HG03103 (cell line): ENCODE results near the gene COG4.
A peak's percentile ranks its signal among the peaks of the same experiment; 100 is the strongest.
"Not testable (repeated sequence)": the region's sequence is repeated elsewhere in the genome, so short reads cannot be mapped to it uniquely, and the experiment has no call there.

Source experiments
- ATAC-seq: cut with Tn5 transposase; IDR thresholded peaks from one replicate; pipeline ENCODE4 v1.9.1; 2021; ENCODE audit warnings: low read depth; ENCODE audit not compliant: unreplicated experiment

The COG4 gene

DNA sequence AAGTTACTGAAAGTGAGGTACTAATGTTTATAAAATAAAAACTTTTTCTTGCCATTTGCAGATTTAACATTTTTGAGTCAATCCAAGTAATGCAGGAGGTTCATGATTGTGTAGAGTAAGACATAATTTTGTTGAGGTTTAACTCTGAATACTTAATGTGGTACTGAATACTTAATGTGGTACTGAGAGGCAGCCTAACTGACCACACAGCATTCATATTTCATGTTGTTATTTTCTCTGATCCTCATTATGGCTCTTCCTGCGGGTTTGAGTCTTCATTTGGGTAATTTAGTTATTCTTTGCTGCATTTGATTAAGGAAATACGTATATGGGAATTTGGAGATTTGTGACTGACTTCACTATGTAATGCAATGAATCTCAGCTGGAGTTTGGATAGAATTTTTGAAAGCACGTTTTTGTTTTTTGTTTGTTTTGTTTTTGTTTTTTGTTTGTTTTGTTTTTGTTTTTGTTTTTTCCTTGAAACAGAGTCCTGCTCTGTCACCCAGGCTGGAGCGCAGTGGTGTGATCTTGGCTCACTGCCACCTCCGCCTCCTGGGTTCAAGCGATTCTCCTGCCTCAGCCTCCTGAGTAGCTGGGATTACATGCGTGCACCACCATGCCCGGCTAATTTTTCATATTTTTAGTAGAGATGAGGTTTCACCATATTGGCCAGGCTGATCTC is 4.1 kb upstream of the COG4 start:
- no peak for ATAC-seq

GRCh38 chr16:70526403-70526802 is 3.0 kb upstream of the COG4 start:
- no peak for ATAC-seq

DNA sequence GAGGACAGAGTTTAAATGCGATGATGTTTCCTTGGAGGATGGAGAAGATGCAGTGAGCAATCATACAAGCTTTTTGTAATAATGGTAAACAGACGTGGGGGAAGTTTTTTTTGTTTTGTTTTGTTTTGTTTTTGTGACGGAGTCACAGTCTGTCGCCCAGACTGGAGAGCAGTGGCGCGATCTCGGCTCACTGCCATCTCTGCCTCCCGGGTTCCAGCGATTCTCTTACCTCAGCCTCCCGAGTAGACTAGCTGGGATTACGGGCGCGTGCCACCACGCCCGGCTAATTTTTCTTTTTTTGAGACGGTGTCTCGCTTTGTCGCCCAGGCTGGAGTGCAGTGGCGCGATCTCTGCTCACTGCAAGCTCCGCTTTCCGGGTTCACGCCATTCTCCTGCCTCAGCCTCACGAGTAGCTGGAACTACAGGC is 1.1 kb upstream of the COG4 start:
- ATAC-seq, result not testable (repeated sequence)

GRCh38 chr16:70523743-70524398 is 517 bp upstream of the COG4 start, which contains the start of gene SF3B3:
TSS of gene SF3B3 (plus strand) at chr16:70523816. CDS start at chr16:70526657, 2,841 bp downstream.
- peak; percentile 43 for ATAC-seq

DNA sequence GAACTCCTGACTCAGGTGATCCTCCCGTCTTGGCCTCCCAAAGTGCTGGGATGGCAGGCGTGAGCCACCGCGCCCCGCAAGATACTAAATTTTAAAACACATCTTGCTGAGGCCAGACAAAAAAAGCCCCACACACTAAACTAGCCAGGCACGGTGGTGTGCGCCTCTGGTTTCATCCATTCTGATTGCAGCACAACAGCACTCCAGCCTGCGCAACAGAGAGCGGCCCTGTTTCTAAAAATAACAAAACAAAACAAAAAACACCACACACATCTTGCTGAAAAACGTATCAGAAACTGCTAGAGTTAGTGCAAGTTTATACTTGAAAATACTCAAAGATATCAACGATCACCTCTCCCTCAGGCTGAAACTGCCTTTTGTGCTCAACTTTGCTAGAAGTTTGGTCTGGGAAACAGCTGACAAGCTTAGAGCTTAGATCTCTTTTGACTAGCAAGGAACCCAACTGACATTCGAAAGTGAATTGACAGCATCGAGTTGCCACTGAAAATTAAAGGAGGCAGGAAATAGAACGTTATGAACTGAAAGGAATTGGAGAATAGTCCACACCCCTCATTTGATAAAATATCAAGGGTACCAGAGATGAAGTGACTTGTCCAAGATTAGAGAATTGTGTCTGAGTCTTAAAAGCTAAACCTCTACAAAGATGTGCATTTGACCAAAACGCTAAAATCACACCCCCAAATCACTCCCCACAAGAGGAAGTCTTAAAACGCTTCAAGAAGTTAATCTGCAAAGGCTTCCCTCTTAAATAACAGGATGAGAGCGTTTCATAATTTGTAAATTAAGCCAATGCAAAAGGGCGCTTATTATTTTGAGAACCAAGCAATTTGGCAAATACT is 908 bp downstream of the COG4 start:
- no peak for ATAC-seq

GRCh38 chr16:70520612-70521297 is 2.6 kb downstream of the COG4 start:
- ATAC-seq, result no peak

DNA sequence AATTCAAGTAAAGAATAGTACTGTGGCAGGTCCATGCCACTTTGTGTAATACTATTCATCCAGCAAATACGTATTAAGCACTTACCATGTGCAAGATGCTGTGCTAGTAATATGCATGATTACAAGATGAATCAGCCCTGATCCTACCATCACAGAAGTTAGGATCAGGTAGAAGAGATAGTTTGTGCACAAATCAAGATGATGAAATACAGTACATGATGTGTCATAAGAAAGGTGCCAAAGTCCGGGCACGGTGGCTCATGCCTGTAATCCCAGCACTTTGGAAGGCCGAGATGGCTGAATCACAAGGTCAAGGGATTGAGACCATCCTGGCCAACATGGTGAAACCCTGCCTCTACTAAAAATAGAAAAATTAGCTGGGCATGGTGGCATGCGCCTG is 10.9 kb downstream of the COG4 start:
- no peak for ATAC-seq

DNA sequence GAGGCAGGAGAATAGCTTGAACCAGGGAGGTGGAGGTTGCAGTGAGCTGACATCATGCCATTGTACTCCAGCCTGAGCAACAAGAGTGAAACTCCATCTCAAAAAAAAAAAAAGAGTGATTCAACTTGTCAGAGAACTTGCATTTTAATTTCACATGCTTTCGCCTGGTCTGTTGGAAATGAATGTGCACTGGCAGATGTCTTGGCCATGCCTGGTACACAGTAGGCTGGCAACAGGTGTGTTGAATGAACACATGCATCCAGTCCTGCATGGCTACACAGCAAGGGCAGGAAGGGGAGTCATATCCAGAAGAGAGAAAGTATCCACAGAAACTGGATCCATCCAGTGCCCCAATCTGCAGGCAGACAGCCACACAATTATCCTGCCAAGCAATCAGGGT is 11.5 kb downstream of the COG4 start:
- ATAC-seq, result no peak

DNA sequence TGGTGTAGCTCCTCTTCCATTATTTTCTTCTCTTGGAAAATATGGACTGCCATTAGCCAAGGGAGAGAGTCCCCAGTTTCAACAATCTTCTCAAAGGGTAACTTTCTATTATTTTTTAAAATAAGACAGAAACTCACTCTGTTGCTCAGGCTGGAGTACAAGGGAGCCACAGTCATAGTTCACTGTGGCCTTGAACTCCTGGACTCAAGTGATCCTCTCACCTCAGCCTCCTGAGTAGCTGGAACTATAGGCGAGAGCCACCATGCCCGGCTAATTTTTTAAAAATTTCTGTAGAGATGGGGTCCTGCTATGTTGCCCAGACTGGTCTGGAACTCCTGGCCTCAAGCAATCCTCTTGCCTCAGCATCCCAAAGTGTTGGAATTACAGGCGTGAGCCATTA is 13.1 kb downstream of the COG4 start:
- ATAC-seq, result no peak

DNA sequence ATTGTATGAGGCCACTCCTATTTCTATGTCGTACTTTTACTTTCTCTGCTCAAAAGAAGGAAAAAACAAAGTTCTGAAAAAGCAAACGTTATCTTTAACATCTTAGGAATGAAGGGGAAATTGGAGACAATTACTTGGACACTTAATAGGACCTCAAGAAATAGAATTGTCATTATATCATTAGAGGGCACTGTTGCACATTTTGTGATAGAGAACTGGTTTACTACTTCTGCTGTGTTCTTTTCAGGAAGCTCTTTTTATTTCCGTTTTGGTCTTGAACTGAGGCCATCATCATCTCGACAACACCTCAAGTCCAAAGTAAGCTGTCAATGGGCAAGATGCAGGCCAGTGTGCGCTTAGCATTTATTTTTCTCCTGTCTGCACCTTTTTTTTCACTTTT is 14.6 kb downstream of the COG4 start:
- no peak for ATAC-seq

GRCh38 chr16:70496513-70496912 is 26.8 kb downstream of the COG4 start:
- ATAC-seq, result no peak

DNA sequence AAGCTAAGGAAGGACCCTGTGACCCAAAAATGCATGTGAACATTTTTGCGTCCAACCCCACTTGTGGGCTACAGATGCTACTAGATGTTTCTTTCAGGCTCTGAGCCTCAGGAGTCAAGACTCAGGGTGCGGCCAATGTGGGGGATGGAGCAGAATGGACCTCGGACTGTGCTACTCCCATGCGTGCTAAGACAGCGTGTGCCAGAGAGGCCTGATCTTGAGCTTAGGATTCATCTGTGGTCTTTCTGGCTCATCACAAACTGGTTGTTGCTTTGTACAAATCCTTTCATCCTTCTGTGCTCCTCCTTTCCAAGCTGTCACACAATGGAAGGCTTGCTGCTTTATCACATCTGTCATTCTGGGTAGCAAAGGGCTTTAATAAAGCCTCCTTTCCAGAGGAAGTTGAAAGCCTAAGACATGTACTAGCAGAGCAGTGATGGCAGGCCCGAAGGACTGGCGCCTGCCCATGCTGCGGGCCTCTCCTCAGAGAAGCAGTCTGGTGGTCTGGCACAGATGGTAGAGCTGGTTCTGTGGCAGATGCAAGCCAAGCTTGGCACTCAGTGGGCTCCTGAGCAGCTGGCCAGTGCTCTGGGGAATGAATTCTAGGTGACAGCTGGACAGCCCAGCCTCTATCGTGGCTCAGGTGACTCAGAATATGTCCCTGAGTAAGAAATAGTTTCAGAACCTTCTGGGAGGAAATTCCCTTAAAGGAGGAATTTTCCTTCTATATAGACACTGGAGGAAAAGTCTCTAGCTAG is 27.8 kb downstream of the COG4 start:
- no peak for ATAC-seq

DNA sequence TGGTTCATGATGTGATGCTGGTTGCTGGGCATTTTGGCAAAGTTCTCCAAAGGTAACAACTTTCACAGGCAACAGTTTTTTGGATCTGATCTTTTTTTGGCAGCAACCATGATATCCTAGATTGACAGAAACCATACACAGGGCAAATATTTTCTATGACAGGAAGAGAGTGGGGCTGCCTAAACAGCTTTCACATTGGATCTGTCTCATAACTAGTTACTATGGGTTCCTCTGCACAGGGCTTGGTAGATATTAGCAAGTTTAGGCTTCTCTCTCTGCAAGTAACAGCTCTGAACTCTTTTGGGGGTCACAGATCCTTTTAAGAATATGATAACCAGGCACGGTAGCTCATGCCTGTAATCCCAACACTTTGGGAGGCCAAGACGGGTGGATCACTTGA is 28.6 kb downstream of the COG4 start:
- no peak for ATAC-seq

DNA sequence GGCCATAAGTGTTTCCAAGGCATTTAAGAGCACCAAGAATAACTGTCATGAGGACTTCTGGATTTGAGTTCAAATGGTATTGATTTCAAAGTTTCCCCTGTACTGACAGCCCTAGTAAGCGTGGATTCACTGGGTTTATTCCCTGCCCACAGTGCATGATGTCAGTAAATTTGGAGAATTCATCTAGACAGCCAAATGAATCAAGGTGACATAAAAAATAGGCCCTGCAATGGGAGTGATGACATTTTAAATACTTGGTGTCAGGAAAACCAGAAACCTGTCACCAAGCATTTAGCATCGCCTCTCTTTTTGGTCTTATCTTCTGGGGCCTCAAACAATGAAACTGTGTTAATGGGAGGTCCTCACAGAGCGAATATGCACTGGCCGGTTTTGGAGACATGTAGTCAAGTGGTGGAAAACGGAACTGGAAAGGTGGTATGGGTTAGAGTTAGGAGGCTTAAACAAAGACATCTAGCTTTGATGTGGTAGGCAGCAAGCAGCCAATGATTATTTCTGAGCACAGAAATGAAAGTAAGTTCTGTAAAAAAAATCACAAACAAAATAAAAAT is 29.1 kb downstream of the COG4 start:
- no peak for ATAC-seq

- no peak for ATAC-seq
Measured at GRCh38 chr16:70493802-70494201, 29.6 kb downstream of the COG4 start.

GRCh38 chr16:70490261-70490660 is 33.1 kb downstream of the COG4 start:
- no peak for ATAC-seq

DNA sequence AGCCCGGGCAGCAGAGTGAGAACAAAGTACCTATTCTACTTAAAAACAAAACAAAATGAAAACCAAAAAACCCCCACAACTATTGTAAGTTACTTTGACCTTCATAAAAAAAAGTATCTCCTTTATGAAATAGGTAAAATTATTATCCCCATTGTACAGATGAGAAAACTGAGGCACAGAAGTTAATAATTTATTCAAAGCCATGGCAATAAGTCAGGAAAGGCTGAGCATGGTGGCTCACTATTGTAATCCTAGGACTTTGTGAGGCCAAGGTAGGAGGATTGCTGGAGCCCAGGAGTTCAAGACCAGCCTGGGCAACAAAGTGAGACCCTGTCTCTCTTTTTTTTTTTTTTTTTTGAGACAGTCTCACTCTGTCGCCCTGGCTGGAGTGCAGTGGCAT is 38.5 kb downstream of the COG4 start:
- ATAC-seq, result no peak

DNA sequence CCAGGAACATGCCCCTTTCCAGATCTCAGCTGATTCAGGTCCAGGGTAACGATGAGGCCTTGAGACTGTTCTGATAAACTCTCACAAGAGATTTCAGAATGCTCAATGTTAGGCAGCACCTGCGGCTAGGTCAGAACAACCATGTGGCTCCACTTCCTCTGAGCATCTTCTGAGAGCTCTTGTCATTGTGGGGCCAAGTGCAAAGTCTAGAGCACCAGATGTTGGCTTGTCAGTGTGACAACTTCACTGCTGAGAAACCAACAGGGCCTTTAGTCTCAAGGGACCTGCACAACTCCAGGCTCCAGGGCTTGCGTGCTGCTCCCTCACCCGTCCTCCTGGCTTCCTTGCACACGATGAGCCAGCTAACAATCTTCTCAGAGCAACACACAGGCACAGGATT is 39.9 kb downstream of the COG4 start:
- ATAC-seq, result no peak

DNA sequence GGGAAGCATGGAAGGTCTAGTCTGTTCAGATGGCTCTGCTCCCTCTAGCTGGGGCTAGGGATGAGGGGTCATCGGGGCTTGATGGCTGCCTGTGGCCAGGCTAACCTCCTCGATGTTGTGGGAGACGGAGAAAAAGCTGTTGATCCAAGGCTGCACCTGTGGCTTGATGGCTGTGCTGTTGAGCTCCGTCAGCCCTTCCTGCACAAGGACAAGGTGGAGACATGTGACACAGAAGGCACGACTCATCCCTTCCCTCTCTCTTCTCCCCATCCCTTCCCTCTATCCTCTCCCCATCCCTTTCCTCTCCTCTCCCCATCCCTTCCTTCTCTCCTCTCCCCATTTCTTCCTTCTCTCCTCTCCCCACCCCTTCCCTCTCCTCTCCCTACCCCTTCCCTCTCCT is 40.7 kb downstream of the COG4 start:
- ATAC-seq, result no peak
